Gastroesophageal sphincter (tissue), 3 donors: ENCODE results near the gene DCTN5.

ENCODE experiments used
- CTCF ChIP-seq, 4 experiments: fragments of 200-600 bp in 2 of 4; fragments of 450-650 bp in 2 of 4; sonication (generic) in 1 of 4; IDR thresholded peaks; one replicate each; pipeline ENCODE4 v1.5.1; 2017 to 2019; ENCODE audit warnings: antibody characterized with exemption in 4 of 4, mild to moderate bottlenecking in 2 of 4, moderate library complexity in 2 of 4
- EP300 ChIP-seq: sonication (generic); formaldehyde crosslinking; IDR thresholded peaks from one replicate; pipeline ENCODE4 v1.6.1; 2017; ENCODE audit warnings: antibody characterized with exemption, mild to moderate bottlenecking
- POLR2A ChIP-seq, 2 donors: fragments of 450-650 bp; IDR thresholded peaks; one replicate each; pipeline ENCODE4 v1.6.1; 2017; ENCODE audit warnings: antibody characterized with exemption in 2 of 2, mild to moderate bottlenecking in 2 of 2, moderate library complexity in 1 of 2
- POLR2AphosphoS5 ChIP-seq: sonication (generic); formaldehyde crosslinking; IDR thresholded peaks from one replicate; pipeline ENCODE4 v1.6.1; 2017; ENCODE audit warnings: antibody characterized with exemption

DNA sequence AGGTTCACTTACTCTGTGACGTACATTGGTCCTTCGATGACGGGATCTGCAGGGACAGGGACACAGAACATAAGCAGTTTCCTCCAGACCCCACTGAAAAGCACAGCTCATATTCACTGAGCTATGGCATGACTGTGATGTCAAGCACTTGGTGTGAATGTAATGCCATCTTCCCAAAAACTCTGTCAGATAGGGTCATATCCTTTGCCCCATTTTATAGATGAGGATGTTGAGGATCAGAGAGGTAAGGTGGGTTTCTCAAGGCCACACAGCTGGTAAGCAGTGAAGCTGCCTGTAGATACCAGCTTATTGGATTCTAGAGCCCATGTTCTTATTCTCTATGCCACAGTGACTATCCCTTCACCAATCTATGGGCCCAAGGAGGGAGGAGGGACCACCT, 69.2 kb downstream of the DCTN5 start:
- TF ChIP-seq CTCF (IDR thresholded peaks at IDR 0.05) (no peak), POLR2A (IDR thresholded peaks at IDR 0.05) (no peak), POLR2AphosphoS5 (no peak), EP300 (no peak)
